Liver (tissue), 9 donors: ENCODE results near the gene GPHA2. TPM values are rescaled to one million over a fixed set of nuclear protein-coding genes. Genes with fewer than 3 reads are reported as not detected.

Source experiments
- DNase-seq: peaks from one replicate; pipeline ENCODE4 v3.0.0-alpha.2; 2017; ENCODE audit warnings: low spot score
- H3K27ac ChIP-seq, 2 donors: one replicate each; pipeline ENCODE4 v1.7.0; 2013; ENCODE audit warnings: inconsistent platforms in 2 of 2, low read length in 2 of 2, control low read depth in 1 of 2, low read depth in 1 of 2, mild to moderate bottlenecking in 1 of 2
- H3K27me3 ChIP-seq, 4 donors: one replicate each; pipeline versions ENCODE4 v1.6.1 to v1.7.0; 2013; ENCODE audit warnings: low read length in 3 of 4, inconsistent platforms in 1 of 4, mild to moderate bottlenecking in 1 of 4, moderate library complexity in 1 of 4; ENCODE audit not compliant: control insufficient read depth in 4 of 4, insufficient read depth in 4 of 4
- H3K36me3 ChIP-seq, 4 donors: one replicate each; pipeline versions ENCODE4 v1.6.1 to v1.7.0; 2013; ENCODE audit warnings: low read length in 3 of 4, mild to moderate bottlenecking in 3 of 4, low read depth in 1 of 4, moderate library complexity in 1 of 4; ENCODE audit not compliant: control insufficient read depth in 4 of 4, insufficient read depth in 3 of 4
- H3K4me1 ChIP-seq, 4 donors: one replicate each; pipeline versions ENCODE4 v1.6.1 to v1.7.0; 2013; ENCODE audit warnings: low read length in 3 of 4, mild to moderate bottlenecking in 3 of 4, moderate library complexity in 1 of 4; ENCODE audit not compliant: control insufficient read depth in 4 of 4, insufficient read depth in 4 of 4
- H3K4me3 ChIP-seq, 3 donors: one replicate each; pipeline versions ENCODE4 v1.6.1 to v1.7.0; 2013; ENCODE audit warnings: low read length in 3 of 3, control low read depth in 1 of 3, low read depth in 1 of 3, mild to moderate bottlenecking in 1 of 3
- H3K9ac ChIP-seq, 2 donors: one replicate each; pipeline ENCODE4 v1.7.0; 2013; ENCODE audit warnings: low read length in 2 of 2, mild to moderate bottlenecking in 2 of 2, moderate library complexity in 2 of 2, control low read depth in 1 of 2, low read depth in 1 of 2
- H3K9me3 ChIP-seq, 4 donors: one replicate each; pipeline versions ENCODE4 v1.6.1 to v1.7.0; 2013; ENCODE audit warnings: low read length in 3 of 4; ENCODE audit not compliant: control insufficient read depth in 4 of 4
- EGR1 ChIP-seq, 2 donors: IDR thresholded peaks; 2 replicates each; pipeline ENCODE4 v1.6.1; 2016 to 2018; ENCODE audit warnings: antibody characterized with exemption in 2 of 2, low read depth in 2 of 2
- GABPA ChIP-seq, 2 donors: IDR thresholded peaks in 1 of 2; conservative IDR thresholded peaks in 1 of 2; 2 replicates each; pipeline ENCODE4 v1.6.1; 2016; ENCODE audit warnings: antibody characterized with exemption in 2 of 2, mild to moderate bottlenecking in 1 of 2, moderate library complexity in 1 of 2
- HNF4A ChIP-seq, 2 donors: conservative IDR thresholded peaks; 2 replicates each; pipeline ENCODE4 v1.6.1; 2016; ENCODE audit warnings: antibody characterized with exemption in 2 of 2, mild to moderate bottlenecking in 2 of 2
- JUND ChIP-seq, 2 donors: IDR thresholded peaks; 2 replicates each; pipeline ENCODE4 v1.6.1; 2016; ENCODE audit warnings: antibody characterized with exemption in 2 of 2
- NR2F2 ChIP-seq: IDR thresholded peaks from 2 replicates; pipeline ENCODE4 v1.6.1; 2016; ENCODE audit warnings: antibody characterized with exemption
- RXRA ChIP-seq, 2 donors: IDR thresholded peaks; 2 replicates each; pipeline ENCODE4 v1.6.1; 2017 to 2018; ENCODE audit warnings: antibody characterized with exemption in 2 of 2, mild to moderate bottlenecking in 1 of 2
- SP1 ChIP-seq: IDR thresholded peaks from 2 replicates; pipeline ENCODE4 v1.6.1; 2018; ENCODE audit warnings: antibody characterized with exemption, mild to moderate bottlenecking
- WGBS: extraction: QIAGEN DNeasy Blood & Tissue Kit; methylation state at CpG from one replicate; pipeline ENCODE4 v1.1.7; 2013; 5-methylcytosine and 5-hydroxymethylcytosine counted together
- polyA plus RNA-seq, 2 donors: library from polyadenylated mRNA; stranded (reverse) in 1 of 2; unstranded in 1 of 2; fragments of 200-250 nt in 1 of 2; fragments of >200 nt in 1 of 2; fragmentation: Nextera tagmentation in 1 of 2; extraction: Ambion mirVana in 1 of 2; gene quantifications; one replicate each; pipeline versions ENCODE4 v1.2.1 to v1.2.3, GENCODE V29; 2013 to 2015
- total RNA-seq, 2 donors: library from RNA; depleted of rRNA; stranded (reverse); fragments of >200 nt; gene quantifications; one replicate each; pipeline ENCODE4 v1.2.3, GENCODE V29; 2014
- TF ChIP-seq, protein P1 (sequence below): IDR thresholded peaks from 2 replicates; pipeline ENCODE4 v1.6.1; 2016; ENCODE audit warnings: antibody characterized with exemption
- TF ChIP-seq, protein P2 (sequence below): IDR thresholded peaks from 2 replicates; pipeline ENCODE4 v1.6.1; 2016; ENCODE audit warnings: antibody characterized with exemption, mild to moderate bottlenecking
- TF ChIP-seq, protein P3 (sequence below): fragments of 150-350 bp; IDR thresholded peaks from 2 replicates; pipeline ENCODE4 v1.5.1; 2017; ENCODE audit warnings: improper control_type of control experiment, low read depth, low read length; ENCODE audit not compliant: missing input control
- TF ChIP-seq, protein P4 (sequence below): IDR thresholded peaks from 2 replicates; pipeline ENCODE4 v1.6.1; 2016; ENCODE audit warnings: antibody characterized with exemption
- donor health status: healthy.
- donor health status: healthy.
- donor health status: healthy.
- donor health status: healthy.
- donor health status: healthy.

Gene GPHA2
- total and polyA plus RNA-seq, 4 donors, result not detected

DNA sequence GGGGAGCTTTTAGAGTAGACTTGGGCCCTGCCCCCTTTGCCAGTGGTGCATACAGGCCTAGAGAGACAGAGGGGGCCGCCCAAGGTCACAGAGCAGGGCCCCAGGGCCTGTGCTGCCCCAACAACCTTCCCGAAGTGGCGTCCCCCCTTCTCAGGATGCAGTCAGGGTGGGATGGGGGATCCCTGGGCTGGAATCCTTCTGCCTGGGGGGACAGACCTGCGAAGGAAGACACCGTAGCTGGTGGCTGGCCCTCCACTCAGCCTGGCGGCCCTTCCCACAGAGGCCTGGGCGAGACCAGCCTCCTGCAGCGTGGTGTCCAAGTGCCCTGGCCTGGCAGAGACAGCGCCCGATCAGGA lies 42.9 kb downstream of the GPHA2 start:
- H3K27ac ChIP-seq, result peak overlapping the region; percentile 86 to 89
- WGBS, result 31% methylated on average over 10 of the region's 10 CpGs
- H3K9ac ChIP-seq, result peak overlapping the region; percentile 73 to 89
- no peaks in the 10 kb centered on the region for H3K9me3 ChIP-seq
- H3K27me3 ChIP-seq, result no peaks in the 10 kb centered on the region
- H3K4me3 ChIP-seq, result peak overlapping the region; percentile 50 to 83 (median 81)
- H3K36me3 ChIP-seq, result peaks cover 0 to 23% (median 7%) of the 10 kb centered on the region in 4 donors
- TF ChIP-seq SP1, result no peak
- peaks cover 20 to 58% (median 47%) of the 10 kb centered on the region in 4 donors for H3K4me1 ChIP-seq
- no peak for DNase-seq

DNA sequence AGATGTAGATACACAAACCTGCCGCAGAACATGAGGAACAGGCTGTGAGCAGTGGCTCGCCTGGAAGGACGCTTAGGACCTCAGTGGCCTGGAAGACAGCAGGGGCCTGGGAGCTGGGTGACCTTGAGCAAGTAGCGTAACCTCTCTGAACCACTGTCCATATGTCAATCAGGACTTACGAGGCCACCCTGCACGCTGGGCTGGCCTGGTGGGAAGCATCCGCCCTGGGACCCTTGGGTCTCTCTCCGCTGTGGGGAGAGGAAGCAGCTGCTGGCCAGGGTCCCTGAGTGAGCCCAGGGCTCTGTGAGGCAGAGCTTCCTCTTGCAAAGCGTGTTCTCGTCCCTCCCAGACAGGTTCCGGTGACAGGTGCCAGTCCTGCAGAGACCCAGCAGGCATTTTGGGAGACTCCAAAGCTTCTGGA lies 43.3 kb downstream of the GPHA2 start:
- 22% methylated on average over 11 of the region's 11 CpGs for WGBS
- H3K27ac ChIP-seq, result peak overlapping the region; percentile 86 to 89
- peak overlapping the region; percentile 73 to 89 for H3K9ac ChIP-seq
- peaks cover 21 to 61% (median 49%) of the 10 kb centered on the region in 4 donors for H3K4me1 ChIP-seq
- no peak for DNase-seq
- H3K9me3 ChIP-seq, result no peaks in the 10 kb centered on the region
- peaks cover 0 to 19% (median 7%) of the 10 kb centered on the region in 4 donors for H3K36me3 ChIP-seq
- TF ChIP-seq, protein P1, sequence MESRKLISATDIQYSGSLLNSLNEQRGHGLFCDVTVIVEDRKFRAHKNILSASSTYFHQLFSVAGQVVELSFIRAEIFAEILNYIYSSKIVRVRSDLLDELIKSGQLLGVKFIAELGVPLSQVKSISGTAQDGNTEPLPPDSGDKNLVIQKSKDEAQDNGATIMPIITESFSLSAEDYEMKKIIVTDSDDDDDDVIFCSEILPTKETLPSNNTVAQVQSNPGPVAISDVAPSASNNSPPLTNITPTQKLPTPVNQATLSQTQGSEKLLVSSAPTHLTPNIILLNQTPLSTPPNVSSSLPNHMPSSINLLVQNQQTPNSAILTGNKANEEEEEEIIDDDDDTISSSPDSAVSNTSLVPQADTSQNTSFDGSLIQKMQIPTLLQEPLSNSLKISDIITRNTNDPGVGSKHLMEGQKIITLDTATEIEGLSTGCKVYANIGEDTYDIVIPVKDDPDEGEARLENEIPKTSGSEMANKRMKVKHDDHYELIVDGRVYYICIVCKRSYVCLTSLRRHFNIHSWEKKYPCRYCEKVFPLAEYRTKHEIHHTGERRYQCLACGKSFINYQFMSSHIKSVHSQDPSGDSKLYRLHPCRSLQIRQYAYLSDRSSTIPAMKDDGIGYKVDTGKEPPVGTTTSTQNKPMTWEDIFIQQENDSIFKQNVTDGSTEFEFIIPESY, result no peak
- TF ChIP-seq, protein P2, sequence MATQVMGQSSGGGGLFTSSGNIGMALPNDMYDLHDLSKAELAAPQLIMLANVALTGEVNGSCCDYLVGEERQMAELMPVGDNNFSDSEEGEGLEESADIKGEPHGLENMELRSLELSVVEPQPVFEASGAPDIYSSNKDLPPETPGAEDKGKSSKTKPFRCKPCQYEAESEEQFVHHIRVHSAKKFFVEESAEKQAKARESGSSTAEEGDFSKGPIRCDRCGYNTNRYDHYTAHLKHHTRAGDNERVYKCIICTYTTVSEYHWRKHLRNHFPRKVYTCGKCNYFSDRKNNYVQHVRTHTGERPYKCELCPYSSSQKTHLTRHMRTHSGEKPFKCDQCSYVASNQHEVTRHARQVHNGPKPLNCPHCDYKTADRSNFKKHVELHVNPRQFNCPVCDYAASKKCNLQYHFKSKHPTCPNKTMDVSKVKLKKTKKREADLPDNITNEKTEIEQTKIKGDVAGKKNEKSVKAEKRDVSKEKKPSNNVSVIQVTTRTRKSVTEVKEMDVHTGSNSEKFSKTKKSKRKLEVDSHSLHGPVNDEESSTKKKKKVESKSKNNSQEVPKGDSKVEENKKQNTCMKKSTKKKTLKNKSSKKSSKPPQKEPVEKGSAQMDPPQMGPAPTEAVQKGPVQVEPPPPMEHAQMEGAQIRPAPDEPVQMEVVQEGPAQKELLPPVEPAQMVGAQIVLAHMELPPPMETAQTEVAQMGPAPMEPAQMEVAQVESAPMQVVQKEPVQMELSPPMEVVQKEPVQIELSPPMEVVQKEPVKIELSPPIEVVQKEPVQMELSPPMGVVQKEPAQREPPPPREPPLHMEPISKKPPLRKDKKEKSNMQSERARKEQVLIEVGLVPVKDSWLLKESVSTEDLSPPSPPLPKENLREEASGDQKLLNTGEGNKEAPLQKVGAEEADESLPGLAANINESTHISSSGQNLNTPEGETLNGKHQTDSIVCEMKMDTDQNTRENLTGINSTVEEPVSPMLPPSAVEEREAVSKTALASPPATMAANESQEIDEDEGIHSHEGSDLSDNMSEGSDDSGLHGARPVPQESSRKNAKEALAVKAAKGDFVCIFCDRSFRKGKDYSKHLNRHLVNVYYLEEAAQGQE, result no peak
- no peak for TF ChIP-seq EGR1 (IDR thresholded peaks at IDR 0.05; ENCODE audit: low read depth in 2 of 2)
- H3K4me3 ChIP-seq, result peak overlapping the region; percentile 50 to 83 (median 81)
- H3K27me3 ChIP-seq, result no peaks in the 10 kb centered on the region

DNA sequence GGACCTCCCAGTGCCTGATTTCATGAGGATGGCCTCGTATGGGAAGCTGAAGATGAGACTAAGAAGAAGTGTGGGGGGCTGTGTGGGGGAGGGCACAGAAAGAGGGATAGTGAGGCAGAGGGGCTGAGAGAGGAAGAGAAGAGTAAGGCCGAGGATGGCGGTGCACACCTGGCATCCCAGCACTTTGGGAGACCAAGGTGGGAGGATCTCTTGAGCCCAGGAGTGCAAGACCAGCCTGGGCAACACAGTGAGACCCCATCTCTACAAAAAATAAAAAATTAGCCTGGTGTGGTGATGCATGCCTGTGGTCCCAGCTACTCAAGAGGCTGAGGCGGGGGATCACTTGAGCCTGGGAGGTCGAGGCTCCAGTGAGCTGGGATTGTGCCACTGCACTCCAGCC lies 43.8 kb downstream of the GPHA2 start:
- DNase-seq, result no peak
- Histone ChIP-seq H3K9ac (peak overlapping the region; percentile 29 to 57), H3K27me3 (no peaks in the 10 kb centered on the region), H3K36me3 (peaks cover 0 to 15% (median 4%) of the 10 kb centered on the region in 4 donors), H3K4me3 (peak overlapping the region; percentile 50 to 83 (median 81)), H3K4me1 (peaks cover 21 to 61% (median 49%) of the 10 kb centered on the region in 4 donors), H3K27ac (peak overlapping the region; percentile 86 to 89), H3K9me3 (no peaks in the 10 kb centered on the region)
- TF ChIP-seq, protein P3, sequence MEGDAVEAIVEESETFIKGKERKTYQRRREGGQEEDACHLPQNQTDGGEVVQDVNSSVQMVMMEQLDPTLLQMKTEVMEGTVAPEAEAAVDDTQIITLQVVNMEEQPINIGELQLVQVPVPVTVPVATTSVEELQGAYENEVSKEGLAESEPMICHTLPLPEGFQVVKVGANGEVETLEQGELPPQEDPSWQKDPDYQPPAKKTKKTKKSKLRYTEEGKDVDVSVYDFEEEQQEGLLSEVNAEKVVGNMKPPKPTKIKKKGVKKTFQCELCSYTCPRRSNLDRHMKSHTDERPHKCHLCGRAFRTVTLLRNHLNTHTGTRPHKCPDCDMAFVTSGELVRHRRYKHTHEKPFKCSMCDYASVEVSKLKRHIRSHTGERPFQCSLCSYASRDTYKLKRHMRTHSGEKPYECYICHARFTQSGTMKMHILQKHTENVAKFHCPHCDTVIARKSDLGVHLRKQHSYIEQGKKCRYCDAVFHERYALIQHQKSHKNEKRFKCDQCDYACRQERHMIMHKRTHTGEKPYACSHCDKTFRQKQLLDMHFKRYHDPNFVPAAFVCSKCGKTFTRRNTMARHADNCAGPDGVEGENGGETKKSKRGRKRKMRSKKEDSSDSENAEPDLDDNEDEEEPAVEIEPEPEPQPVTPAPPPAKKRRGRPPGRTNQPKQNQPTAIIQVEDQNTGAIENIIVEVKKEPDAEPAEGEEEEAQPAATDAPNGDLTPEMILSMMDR, result no peak
- TF ChIP-seq GABPA (IDR thresholded peaks at IDR 0.05 in 1 of 2, conservative IDR thresholded peaks at IDR 0.05 in 1 of 2) (no peak), HNF4A (conservative IDR thresholded peaks at IDR 0.05) (no peak), SP1 (no peak), RXRA (IDR thresholded peaks at IDR 0.05) (no peak), NR2F2 (no peak), EGR1 (IDR thresholded peaks at IDR 0.05; ENCODE audit: low read depth in 2 of 2) (no peak), JUND (IDR thresholded peaks at IDR 0.05) (no peak)
- TF ChIP-seq, protein P4, sequence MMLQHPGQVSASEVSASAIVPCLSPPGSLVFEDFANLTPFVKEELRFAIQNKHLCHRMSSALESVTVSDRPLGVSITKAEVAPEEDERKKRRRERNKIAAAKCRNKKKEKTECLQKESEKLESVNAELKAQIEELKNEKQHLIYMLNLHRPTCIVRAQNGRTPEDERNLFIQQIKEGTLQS, result no peak
- TF ChIP-seq, protein P1, result no peak
- 39% methylated on average over 5 of the region's 5 CpGs for WGBS
